ENCODE data around the gene SHB.

- TF ChIP-seq CTCF (IDR thresholded peaks at IDR 0.05) (no peak), POLR2A (IDR thresholded peaks at IDR 0.05) (no peak)
These were observed 25.1 kb upstream of the SHB start for GRCh38 chr9:38094165-38094564.

Data from body of pancreas (tissue), 4 donors.